ENCODE measurements around the gene OR2B6.

Gene OR2B6

GRCh38 chr6:28001351-28001750 lies 44.3 kb downstream of the OR2B6 start:
- DNase-seq, result no peak

GRCh38 chr6:28001751-28002150 lies 44.7 kb downstream of the OR2B6 start:
- DNase-seq, result no peak

GRCh38 chr6:28002161-28002560 lies 45.1 kb downstream of the OR2B6 start:
- DNase-seq, result no peak

GRCh38 chr6:28003059-28003458 lies 46.0 kb downstream of the OR2B6 start:
- no peak for DNase-seq

- no peak for DNase-seq
These were observed 46.6 kb downstream of the OR2B6 start for GRCh38 chr6:28003661-28004060.

GRCh38 chr6:28004350-28005151 lies 47.5 kb downstream of the OR2B6 start:
- DNase-seq, result no peak

- DNase-seq, result no peak
These were observed 48.3 kb downstream of the OR2B6 start for GRCh38 chr6:28005152-28005890.

- DNase-seq, result no peak
These were observed 48.9 kb downstream of the OR2B6 start for GRCh38 chr6:28005975-28006374.

All from stimulated activated CD4-positive, alpha-beta T cell treated with anti-CD3 and anti-CD28 coated beads, Interleukin-4, amount 100 ng/mL, for 1 hour (primary cell).